Upper lobe of right lung (tissue), 1 donor: Measurements from ENCODE around the gene TSSK2. TPM values are rescaled to one million over a fixed set of nuclear protein-coding genes. Genes with fewer than 3 reads are reported as not detected.

Experiments
- ATAC-seq: fragments of 200-7000 bp; cut with Tn5 transposase; one replicate; pipeline ENCODE4 v1.9.1; 2020; ENCODE audit warnings: mild to moderate bottlenecking, moderate library complexity
- DNase-seq: peaks from one replicate; pipeline ENCODE4 v3.0.0-alpha.2; 2020
- H3K27ac ChIP-seq: fragments of 200-600 bp; one replicate; pipeline ENCODE4 v1.8.0; 2022
- H3K27me3 ChIP-seq: fragments of 200-600 bp; one replicate; pipeline ENCODE4 v1.8.0; 2022; ENCODE audit warnings: mild to moderate bottlenecking
- H3K36me3 ChIP-seq: fragments of 200-600 bp; one replicate; pipeline ENCODE4 v1.8.0; 2022
- H3K4me1 ChIP-seq: fragments of 200-600 bp; one replicate; pipeline ENCODE4 v1.8.0; 2022
- H3K4me3 ChIP-seq: fragments of 200-600 bp; one replicate; pipeline ENCODE4 v1.8.0; 2022; ENCODE audit warnings: mild to moderate bottlenecking
- H3K9me3 ChIP-seq: fragments of 200-600 bp; one replicate; pipeline ENCODE4 v1.8.0; 2022
- intact Hi-C: fragments of 100-400 bp; cut with DNase I; formaldehyde crosslinking; loops from one replicate; pipeline ENCODE4 v1.11.0; 2022
- total RNA-seq: library from RNA; stranded (reverse); fragmentation: NEBNext Ultra II Directional; extraction: Animal tissue kit (Norgen Biotek cat#: 25700); gene quantifications from one replicate; pipeline ENCODE4 v1.2.1, GENCODE V29; 2021
- TF ChIP-seq, protein P1 (sequence below): fragments of 200-600 bp; IDR thresholded peaks from one replicate; pipeline ENCODE4 v1.8.0; 2022; ENCODE audit warnings: antibody characterized with exemption
- donor health status: DM: no; HTN: yes; CAD: no; lungs with severe emphysema.

Gene TSSK2
- total RNA-seq, 1 donor from 2014 or later, result not detected

DNA sequence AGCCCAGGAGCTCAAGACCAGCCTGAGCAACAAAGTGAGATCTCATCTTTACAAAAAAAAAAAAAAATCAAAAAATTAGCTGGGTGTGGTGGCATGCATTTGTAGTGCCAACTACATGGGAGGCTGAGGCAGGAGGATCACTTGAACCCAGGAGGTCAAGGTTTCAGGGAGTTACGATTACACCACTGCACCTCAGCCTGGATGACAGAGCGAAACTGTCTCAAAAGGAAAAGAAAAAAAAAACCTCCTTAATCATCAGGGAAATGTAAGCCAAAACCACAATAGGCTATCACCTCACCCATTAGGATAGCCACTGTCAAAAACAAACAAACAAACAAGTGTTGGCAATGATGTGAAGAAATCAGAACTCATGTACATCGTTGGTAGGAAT is 22.3 kb upstream of the TSSK2 start:
- no peak overlapping the region for H3K4me3 ChIP-seq
- TF ChIP-seq, protein P1, sequence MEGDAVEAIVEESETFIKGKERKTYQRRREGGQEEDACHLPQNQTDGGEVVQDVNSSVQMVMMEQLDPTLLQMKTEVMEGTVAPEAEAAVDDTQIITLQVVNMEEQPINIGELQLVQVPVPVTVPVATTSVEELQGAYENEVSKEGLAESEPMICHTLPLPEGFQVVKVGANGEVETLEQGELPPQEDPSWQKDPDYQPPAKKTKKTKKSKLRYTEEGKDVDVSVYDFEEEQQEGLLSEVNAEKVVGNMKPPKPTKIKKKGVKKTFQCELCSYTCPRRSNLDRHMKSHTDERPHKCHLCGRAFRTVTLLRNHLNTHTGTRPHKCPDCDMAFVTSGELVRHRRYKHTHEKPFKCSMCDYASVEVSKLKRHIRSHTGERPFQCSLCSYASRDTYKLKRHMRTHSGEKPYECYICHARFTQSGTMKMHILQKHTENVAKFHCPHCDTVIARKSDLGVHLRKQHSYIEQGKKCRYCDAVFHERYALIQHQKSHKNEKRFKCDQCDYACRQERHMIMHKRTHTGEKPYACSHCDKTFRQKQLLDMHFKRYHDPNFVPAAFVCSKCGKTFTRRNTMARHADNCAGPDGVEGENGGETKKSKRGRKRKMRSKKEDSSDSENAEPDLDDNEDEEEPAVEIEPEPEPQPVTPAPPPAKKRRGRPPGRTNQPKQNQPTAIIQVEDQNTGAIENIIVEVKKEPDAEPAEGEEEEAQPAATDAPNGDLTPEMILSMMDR, result no peak
- intact Hi-C loops, result no loop called here
- no peaks in the 10 kb centered on the region for H3K27me3 ChIP-seq
- H3K9me3 ChIP-seq, result no peaks in the 10 kb centered on the region
- ATAC-seq, result no peak
- no peaks in the 10 kb centered on the region for H3K36me3 ChIP-seq
- no peak for DNase-seq
- H3K4me1 ChIP-seq, result peaks cover 60% of the 10 kb centered on the region
- peak overlapping the region; percentile 75 for H3K27ac ChIP-seq

DNA sequence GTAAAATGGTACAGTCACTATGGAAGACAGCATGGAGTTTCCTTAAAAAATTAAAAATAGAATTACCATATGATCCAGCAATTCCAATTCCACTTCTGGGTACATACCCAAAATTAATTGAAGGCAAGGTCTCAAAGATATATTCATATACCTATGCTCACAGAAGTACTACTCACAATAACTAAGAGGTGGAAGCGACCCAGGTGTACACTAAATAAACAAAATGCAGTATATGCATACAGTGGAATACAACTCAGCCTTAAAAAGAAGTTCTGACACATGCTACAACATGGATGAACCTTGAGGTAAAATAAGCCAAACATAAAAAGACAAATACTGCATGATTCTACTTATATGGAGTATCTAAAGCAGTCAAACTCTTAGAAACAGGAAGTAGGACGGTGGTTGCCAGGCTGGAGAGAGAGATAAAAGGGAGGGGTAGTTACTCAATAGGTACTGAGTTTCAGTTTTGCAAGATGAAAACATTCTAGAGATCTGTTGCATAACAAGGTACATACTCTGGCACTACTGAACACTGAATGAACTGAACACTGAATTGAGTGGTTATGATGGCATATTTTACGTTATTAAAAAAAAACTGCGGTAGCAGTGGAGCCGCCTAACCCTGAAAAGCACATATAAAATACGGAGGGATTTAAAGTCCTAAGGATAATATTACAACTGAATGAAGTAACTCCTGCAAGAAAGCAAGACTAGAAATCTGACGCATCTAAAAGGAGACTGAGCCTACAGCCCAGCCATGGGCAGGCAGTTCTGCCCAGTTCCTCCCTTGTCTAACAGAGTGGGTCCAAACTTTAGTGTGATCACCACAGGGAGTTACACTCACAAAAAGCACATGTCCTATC is 21.7 kb upstream of the TSSK2 start:
- intact Hi-C loops, result no loop called here
- H3K9me3 ChIP-seq, result no peaks in the 10 kb centered on the region
- TF ChIP-seq, protein P1, result no peak
- ATAC-seq (peak; percentile 88), DNase-seq (peak; percentile 49)
- peak overlapping the region; percentile 75 for H3K27ac ChIP-seq
- H3K36me3 ChIP-seq, result no peaks in the 10 kb centered on the region
- H3K4me3 ChIP-seq, result peak overlapping the region; percentile 1
- no peaks in the 10 kb centered on the region for H3K27me3 ChIP-seq
- peaks cover 54% of the 10 kb centered on the region for H3K4me1 ChIP-seq

DNA sequence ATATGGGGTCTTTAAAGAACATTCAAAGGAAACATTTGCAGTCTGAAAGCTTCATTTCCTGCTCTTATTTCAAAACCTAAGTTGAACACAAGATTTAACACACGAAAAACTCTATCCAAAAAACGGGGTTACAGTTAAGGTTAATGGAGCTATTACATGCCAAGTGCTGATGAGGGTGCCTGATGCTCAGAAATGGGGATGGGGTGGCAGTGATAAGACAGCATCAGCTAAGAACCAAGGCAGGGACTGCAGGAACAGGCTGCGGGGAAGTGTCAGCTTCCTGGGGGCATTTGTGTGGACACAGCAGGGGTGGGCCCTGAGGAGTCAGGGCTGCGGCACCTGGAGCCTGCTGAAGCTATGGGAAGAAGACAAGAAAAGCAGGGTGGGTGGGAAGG is 21.0 kb upstream of the TSSK2 start:
- H3K27me3 ChIP-seq, result no peaks in the 10 kb centered on the region
- no peaks in the 10 kb centered on the region for H3K36me3 ChIP-seq
- DNase-seq (peak; percentile 55), ATAC-seq (no peak)
- peak overlapping the region; percentile 1 for H3K4me3 ChIP-seq
- H3K4me1 ChIP-seq, result peaks cover 58% of the 10 kb centered on the region
- TF ChIP-seq, protein P1, result no peak
- H3K27ac ChIP-seq, result peak overlapping the region; percentile 75
- no peaks in the 10 kb centered on the region for H3K9me3 ChIP-seq
- intact Hi-C loops, result no loop called here

DNA sequence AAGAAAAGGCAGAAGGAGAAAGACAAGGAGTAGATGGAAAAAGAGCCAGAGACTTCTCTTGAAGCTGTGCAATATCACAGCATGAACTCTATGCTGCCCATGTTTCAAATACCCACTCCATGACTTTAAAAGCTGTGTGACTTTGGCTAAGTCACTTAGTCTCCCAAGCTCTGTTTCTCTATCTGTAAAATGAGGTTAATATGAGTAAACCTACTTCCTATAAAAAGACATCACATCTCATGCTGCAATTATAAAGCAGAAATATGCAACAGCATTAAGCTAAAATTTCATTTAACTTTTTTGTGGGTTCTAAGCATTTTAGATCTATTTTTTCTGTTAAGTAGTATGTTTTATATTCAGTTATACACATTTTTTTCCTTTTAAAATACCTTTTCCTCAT is 20.5 kb upstream of the TSSK2 start:
- Histone ChIP-seq H3K9me3 (no peaks in the 10 kb centered on the region), H3K27me3 (no peaks in the 10 kb centered on the region), H3K36me3 (no peaks in the 10 kb centered on the region), H3K4me1 (peaks cover 52% of the 10 kb centered on the region), H3K27ac (peak overlapping the region; percentile 75), H3K4me3 (no peak overlapping the region)
- intact Hi-C loops, result no loop called here
- DNase-seq, result no peak
- no peak for ATAC-seq
- TF ChIP-seq, protein P1, result no peak

DNA sequence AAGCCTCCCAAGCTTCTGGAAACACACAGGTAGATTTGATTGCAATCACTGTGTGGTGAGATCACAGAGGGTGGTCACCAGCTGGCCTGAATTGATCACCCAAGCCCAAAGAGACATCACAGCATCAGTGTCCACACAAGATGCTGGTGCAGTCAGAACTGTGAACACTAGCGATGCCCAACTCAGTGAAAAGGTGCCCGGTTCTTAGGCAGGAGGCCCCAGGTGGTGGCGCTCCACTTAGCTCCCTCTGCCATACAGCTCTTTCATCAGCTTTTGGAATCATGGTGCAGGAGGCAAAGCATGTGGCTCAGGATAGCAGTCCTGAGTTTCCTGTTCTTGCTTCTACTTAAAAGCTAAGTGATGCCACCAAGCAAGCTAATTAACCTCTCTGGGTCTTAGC is 20.0 kb upstream of the TSSK2 start:
- TF ChIP-seq, protein P1, result no peak
- no peak overlapping the region for H3K27ac ChIP-seq
- H3K9me3 ChIP-seq, result no peaks in the 10 kb centered on the region
- H3K36me3 ChIP-seq, result no peaks in the 10 kb centered on the region
- no peak overlapping the region for H3K4me3 ChIP-seq
- intact Hi-C loops, result no loop called here
- peaks cover 48% of the 10 kb centered on the region for H3K4me1 ChIP-seq
- ATAC-seq (no peak), DNase-seq (peak; percentile 41)
- H3K27me3 ChIP-seq, result no peaks in the 10 kb centered on the region
